Ishikawa (cell line): Measurements from ENCODE around the gene LAP3.

Source experiments
- CEBPB ChIP-seq: IDR thresholded peaks from 2 replicates; pipeline ENCODE4 v1.6.1; 2012
- CREB1 ChIP-seq: IDR thresholded peaks from 2 replicates; pipeline ENCODE4 v1.6.1; 2012; ENCODE audit warnings: low read depth
- EGR1 ChIP-seq: IDR thresholded peaks from 2 replicates; pipeline ENCODE4 v1.6.1; 2012
- EP300 ChIP-seq: IDR thresholded peaks from 2 replicates; pipeline ENCODE4 v1.6.1; 2012; ENCODE audit warnings: borderline replicate concordance
- FOXM1 ChIP-seq: IDR thresholded peaks from 2 replicates; pipeline ENCODE4 v1.6.1; 2012; ENCODE audit warnings: low read depth, borderline replicate concordance
- MAX ChIP-seq: IDR thresholded peaks from 2 replicates; pipeline ENCODE4 v1.6.1; 2012
- NFIC ChIP-seq: IDR thresholded peaks from 2 replicates; pipeline ENCODE4 v1.6.1; 2012
- RAD21 ChIP-seq: IDR thresholded peaks from 2 replicates; pipeline ENCODE4 v1.6.1; 2012; ENCODE audit warnings: low read depth
- REST ChIP-seq: IDR thresholded peaks from 2 replicates; pipeline ENCODE4 v1.6.1; 2012; ENCODE audit warnings: low read depth, mild to moderate bottlenecking
- TAF1 ChIP-seq: IDR thresholded peaks from 2 replicates; pipeline ENCODE4 v1.6.1; 2012; ENCODE audit warnings: low read depth, mild to moderate bottlenecking
- TCF12 ChIP-seq: IDR thresholded peaks from 2 replicates; pipeline ENCODE4 v1.6.1; 2012; ENCODE audit warnings: low read depth
- TEAD4 ChIP-seq: IDR thresholded peaks from 2 replicates; pipeline ENCODE4 v1.6.1; 2012
- USF1 ChIP-seq: IDR thresholded peaks from 2 replicates; pipeline ENCODE4 v1.6.1; 2012
- YY1 ChIP-seq: IDR thresholded peaks from 2 replicates; pipeline ENCODE4 v1.6.1; 2012; ENCODE audit warnings: low read depth
- ZBTB7A ChIP-seq: IDR thresholded peaks from 2 replicates; pipeline ENCODE4 v1.6.1; 2012; ENCODE audit warnings: low read depth

The LAP3 gene

GRCh38 chr4:17577665-17578481, 875 bp downstream of the LAP3 start:
- TF ChIP-seq RAD21, result no peak
- no peak for TF ChIP-seq TCF12
- no peak for TF ChIP-seq FOXM1
- no peak for TF ChIP-seq TAF1
- no peak for TF ChIP-seq ZBTB7A
- TF ChIP-seq EP300, result no peak
- TF ChIP-seq NFIC, result no peak
- TF ChIP-seq TEAD4, result no peak
- no peak for TF ChIP-seq CEBPB
- no peak for TF ChIP-seq EGR1
- no peak for TF ChIP-seq MAX
- TF ChIP-seq YY1, result no peak
- TF ChIP-seq REST, result no peak
- no peak for TF ChIP-seq USF1
- no peak for TF ChIP-seq CREB1

GRCh38 chr4:17578482-17578891, 1.5 kb downstream of the LAP3 start:
- TF ChIP-seq ZBTB7A (no peak), TEAD4 (no peak), USF1 (no peak), MAX (no peak), EP300 (no peak)

- no peak for TF ChIP-seq YY1
- no peak for TF ChIP-seq NFIC
- TF ChIP-seq EGR1, result no peak
- no peak for TF ChIP-seq REST
- no peak for TF ChIP-seq RAD21
- TF ChIP-seq EP300, result no peak
- no peak for TF ChIP-seq FOXM1
- no peak for TF ChIP-seq CEBPB
Observed at GRCh38 chr4:17580969-17581368, 4.0 kb downstream of the LAP3 start.

GRCh38 chr4:17583276-17583675, 6.3 kb downstream of the LAP3 start:
- TF ChIP-seq NFIC, result no peak
- no peak for TF ChIP-seq FOXM1
- no peak for TF ChIP-seq CREB1
- no peak for TF ChIP-seq CEBPB
- no peak for TF ChIP-seq TCF12
- TF ChIP-seq EGR1, result no peak
- TF ChIP-seq MAX, result no peak
- TF ChIP-seq TAF1, result no peak
- TF ChIP-seq YY1, result no peak
- no peak for TF ChIP-seq TEAD4
- no peak for TF ChIP-seq REST

GRCh38 chr4:17583941-17584340, 6.9 kb downstream of the LAP3 start:
- TF ChIP-seq MAX (no peak), EP300 (no peak), EGR1 (no peak), FOXM1 (no peak), NFIC (no peak), TCF12 (no peak), ZBTB7A (no peak)
